Stimulated activated CD8-positive, alpha-beta memory T cell treated with anti-CD3 and anti-CD28 coated beads, Interleukin-7, amount 100 ng/mL, for 48 hours (primary cell): ENCODE data around the gene SMYD3.

ENCODE experiments used
- DNase-seq, 2 donors: peaks; one replicate each; pipeline ENCODE4 v3.0.0-alpha.2; 2020; ENCODE audit warnings: low read depth in 1 of 2; ENCODE audit errors: extremely low read depth in 1 of 2

Gene SMYD3

GRCh38 chr1:246516126-246516525 lies 9.0 kb upstream of the SMYD3 start:
- no peak for DNase-seq

GRCh38 chr1:246515390-246516005 lies 8.4 kb upstream of the SMYD3 start:
- DNase-seq, result no peak

DNA sequence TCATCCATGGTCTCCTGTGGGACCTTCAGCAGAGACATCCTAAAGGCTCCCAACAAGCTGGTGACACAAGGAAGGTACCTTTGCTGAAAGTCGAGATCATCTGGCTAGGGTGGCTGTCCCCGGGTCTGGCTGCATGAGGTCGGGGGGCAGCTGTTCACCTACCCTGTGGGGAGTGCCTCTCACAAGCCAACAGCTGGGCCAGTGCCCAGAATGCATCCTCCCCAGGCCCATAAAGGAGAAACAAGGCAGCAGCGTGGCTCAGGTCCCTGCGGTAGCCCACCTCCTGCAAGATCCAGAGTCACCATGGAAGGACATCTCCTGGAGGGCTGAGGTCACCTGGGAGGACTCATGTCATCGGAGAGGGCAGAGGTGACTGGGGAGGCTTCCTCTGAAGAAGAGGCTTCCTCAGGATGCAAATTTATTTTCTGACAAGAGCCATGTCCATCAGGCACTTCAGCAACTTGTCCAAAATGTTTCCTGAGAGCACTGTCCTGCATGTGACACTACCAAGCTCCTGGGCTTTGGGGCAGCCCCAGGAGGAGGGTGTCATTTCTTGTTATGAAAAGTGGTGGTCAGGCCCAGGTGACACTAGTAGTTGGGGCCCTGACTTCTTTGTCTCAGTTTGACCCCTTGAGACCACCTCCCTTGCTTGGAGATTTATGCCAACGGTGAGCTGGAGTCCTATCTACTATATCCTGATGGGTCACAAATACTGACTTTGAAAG lies 6.7 kb upstream of the SMYD3 start:
- DNase-seq, result no peak

- no peak for DNase-seq
Measured at GRCh38 chr1:246513041-246513440, 6.0 kb upstream of the SMYD3 start.

GRCh38 chr1:246512635-246513034 lies 5.6 kb upstream of the SMYD3 start:
- no peak for DNase-seq

- no peak for DNase-seq
Measured at GRCh38 chr1:246512230-246512629, 5.2 kb upstream of the SMYD3 start.

- no peak for DNase-seq
Measured at GRCh38 chr1:246511203-246511602, 4.1 kb upstream of the SMYD3 start.

- no peak for DNase-seq
Measured at GRCh38 chr1:246510147-246511030, 3.3 kb upstream of the SMYD3 start.

GRCh38 chr1:246508897-246509688 lies 2.0 kb upstream of the SMYD3 start:
- DNase-seq, result no peak

DNA sequence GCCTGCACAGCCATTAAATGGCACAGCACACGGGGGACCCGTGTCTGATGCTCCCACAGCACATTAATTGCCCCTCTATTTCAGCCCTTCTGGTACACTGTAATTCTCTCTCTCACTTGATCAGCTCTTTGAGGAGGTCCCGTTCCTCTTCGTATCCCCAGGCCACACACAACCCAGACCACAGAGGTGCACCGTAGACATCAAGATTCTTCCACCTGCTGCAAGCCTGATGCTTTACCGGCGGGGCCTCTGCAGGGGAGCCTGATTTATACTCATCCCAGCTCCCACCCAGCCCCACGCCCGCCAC lies 759 bp downstream of the SMYD3 start:
- DNase-seq, result no peak

DNA sequence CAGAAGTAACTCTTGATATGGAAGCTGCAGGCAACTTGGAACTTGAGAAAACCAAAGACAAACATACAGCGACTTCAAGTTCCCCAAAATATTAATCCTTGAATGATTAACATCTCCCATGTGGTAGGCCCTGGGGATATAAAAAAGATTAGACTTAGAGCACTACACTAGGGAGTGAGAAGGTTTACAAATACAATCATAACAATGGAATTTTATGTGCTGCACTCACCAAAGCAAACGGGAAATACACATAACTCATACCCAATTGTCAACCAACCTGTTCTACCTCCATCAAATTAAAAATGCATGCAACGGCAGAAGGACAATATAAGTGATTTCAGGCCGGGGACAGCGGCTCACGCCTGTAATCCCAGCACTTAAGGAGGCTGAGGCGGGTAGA lies 3.7 kb downstream of the SMYD3 start:
- DNase-seq, result no peak

DNA sequence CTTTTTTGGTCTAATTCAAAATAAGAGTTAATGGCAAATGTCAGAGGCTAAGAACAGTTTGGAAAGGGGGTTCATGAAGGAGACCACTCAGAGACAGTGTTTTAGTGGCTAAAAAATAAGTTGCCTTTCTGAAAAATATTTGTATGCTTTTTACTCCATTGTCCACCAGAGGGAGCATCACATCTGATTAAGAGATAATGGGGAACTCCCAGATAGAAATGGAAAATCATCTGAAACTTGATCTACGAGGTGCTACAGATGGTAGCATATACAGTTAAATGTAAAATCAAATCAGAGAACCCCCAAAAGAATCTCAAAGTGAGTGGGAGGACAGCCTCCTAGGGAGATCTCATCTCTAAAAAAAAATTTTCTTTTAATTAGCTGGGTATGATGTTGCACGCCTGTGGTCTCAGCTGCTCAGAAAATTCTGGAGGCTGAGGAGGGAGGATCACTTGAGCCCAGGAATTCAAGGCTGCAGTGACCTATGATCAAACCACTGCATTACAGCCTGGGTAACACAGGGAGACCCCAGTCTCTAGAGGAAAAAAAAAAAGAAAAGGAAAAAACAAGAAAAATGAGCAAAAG lies 9.7 kb downstream of the SMYD3 start:
- DNase-seq, result no peak

- DNase-seq, result peak in 1 of 2 donors; percentile 22
Measured at GRCh38 chr1:246492611-246493245, 14.4 kb downstream of the SMYD3 start.

GRCh38 chr1:246491551-246492053 lies 15.5 kb downstream of the SMYD3 start:
- no peak for DNase-seq

GRCh38 chr1:246488674-246489073 lies 18.4 kb downstream of the SMYD3 start:
- DNase-seq, result no peak

GRCh38 chr1:246483569-246483933 lies 23.5 kb downstream of the SMYD3 start:
- no peak for DNase-seq

GRCh38 chr1:246482805-246483568 lies 24.1 kb downstream of the SMYD3 start:
- no peak for DNase-seq

- DNase-seq, result no peak
Measured at GRCh38 chr1:246479061-246479460, 28.0 kb downstream of the SMYD3 start.

DNA sequence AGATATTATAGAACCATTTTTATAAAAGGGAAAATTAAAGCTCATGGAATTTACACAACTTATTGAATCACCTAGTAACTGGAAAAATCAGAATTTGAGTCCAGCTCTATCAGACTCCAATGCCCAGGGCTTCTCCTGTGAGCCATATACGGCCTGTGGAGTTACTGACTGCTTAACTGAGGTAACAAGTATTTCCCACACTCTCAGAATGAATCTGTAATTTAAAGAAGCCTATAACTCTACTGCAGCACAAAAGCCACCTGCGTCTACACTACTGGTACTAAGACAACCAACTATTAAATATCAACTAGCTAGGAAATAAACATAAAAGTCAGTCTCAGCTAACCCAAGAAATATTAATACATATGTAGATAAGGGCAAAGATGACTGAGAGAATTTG lies 29.4 kb downstream of the SMYD3 start:
- no peak for DNase-seq
